Keratinocyte (primary cell): Measurements from ENCODE around the gene AOC1. TPM values are rescaled to one million over a fixed set of nuclear protein-coding genes. Genes with fewer than 3 reads are reported as not detected.

Experiments used
- DNase-seq: peaks from one replicate; pipeline ENCODE4 v3.0.0-alpha.2; 2011; ENCODE audit warnings: low read depth, missing footprints, low spot score
- FAIRE-seq: peaks from 2 replicates; lab custom pipeline; 2011; peaks lifted over from hg19 to GRCh38; lab: Jason Lieb, UNC
- H2AFZ ChIP-seq: 2 replicates; pipeline ENCODE4 v1.6.0; 2012; ENCODE audit warnings: low read length, control low read depth, inconsistent platforms; ENCODE audit not compliant: control insufficient read depth
- H3K27ac ChIP-seq: 2 replicates; pipeline ENCODE4 v1.5.1; 2011; ENCODE audit warnings: low read length; ENCODE audit not compliant: control insufficient read depth, insufficient read depth
- H3K27me3 ChIP-seq: 3 replicates; pipeline ENCODE4 v1.6.0; 2011; ENCODE audit warnings: low read length; ENCODE audit not compliant: control insufficient read depth, insufficient read depth; ENCODE audit errors: extremely low read depth
- H3K36me3 ChIP-seq, 2 experiments: 2 replicates in 1 of 2; 3 replicates in 1 of 2; pipeline ENCODE4 v1.5.1; 2011; ENCODE audit warnings: low read length in 2 of 2, mild to moderate bottlenecking in 1 of 2; ENCODE audit not compliant: control insufficient read depth in 2 of 2, insufficient read depth in 2 of 2; ENCODE audit errors: extremely low read depth in 1 of 2
- H3K4me1 ChIP-seq: 3 replicates; pipeline ENCODE4 v1.5.1; 2011; ENCODE audit warnings: low read length; ENCODE audit not compliant: control insufficient read depth, insufficient read depth; ENCODE audit errors: extremely low read depth
- H3K4me2 ChIP-seq: 3 replicates; pipeline ENCODE4 v1.6.0; 2011; ENCODE audit warnings: low read depth, low read length; ENCODE audit not compliant: control insufficient read depth, insufficient read depth; ENCODE audit errors: extremely low read depth
- H3K4me3 ChIP-seq, 3 experiments: fragments of 200-600 bp in 1 of 3; sonication (generic) in 1 of 3; 2 replicates in 2 of 3; 3 replicates in 1 of 3; pipeline ENCODE4 v1.5.1; 2011 to 2016; ENCODE audit warnings: low read length in 3 of 3, mild to moderate bottlenecking in 3 of 3, control low read depth in 2 of 3, inconsistent platforms in 1 of 3, low read depth in 1 of 3, mixed read lengths in 1 of 3, mixed run types in 1 of 3, moderate library complexity in 1 of 3; ENCODE audit not compliant: control insufficient read depth in 2 of 3, insufficient read depth in 2 of 3; ENCODE audit errors: extremely low read depth in 1 of 3
- H3K79me2 ChIP-seq: 2 replicates; pipeline ENCODE4 v1.6.0; 2012; ENCODE audit warnings: low read length; ENCODE audit not compliant: control insufficient read depth, insufficient read depth
- H3K9ac ChIP-seq: 3 replicates; pipeline ENCODE4 v1.6.0; 2011; ENCODE audit warnings: low read length; ENCODE audit not compliant: control insufficient read depth, insufficient read depth; ENCODE audit errors: extremely low read depth
- H3K9me1 ChIP-seq: 3 replicates; pipeline ENCODE4 v1.6.0; 2011; ENCODE audit warnings: low read length; ENCODE audit not compliant: control insufficient read depth, insufficient read depth; ENCODE audit errors: extremely low read depth
- H3K9me3 ChIP-seq: 2 replicates; pipeline ENCODE4 v1.5.1; 2012; ENCODE audit warnings: low read depth, low read length; ENCODE audit not compliant: control insufficient read depth
- H4K20me1 ChIP-seq: 3 replicates; pipeline ENCODE4 v1.6.0; 2011; ENCODE audit warnings: low read length; ENCODE audit not compliant: control insufficient read depth, insufficient read depth; ENCODE audit errors: extremely low read depth
- EZH2 ChIP-seq: IDR thresholded peaks from one replicate; pipeline ENCODE4 v1.6.1; 2012; ENCODE audit warnings: inconsistent platforms, mild to moderate bottlenecking, low read length, moderate library complexity
- dilution Hi-C: fragments of 300-500 bp; cut with MboI; formaldehyde crosslinking; loops from one replicate; pipeline ENCODE4 v1.7.0; 2020; ENCODE audit warnings: low sequenced_read_pairs; ENCODE audit not compliant: extremely low pct_ligation_motif_present
- polyA plus RNA-seq, 5 experiments: library from polyadenylated mRNA; depleted of rRNA in 3 of 5; stranded (reverse) in 3 of 5; stranded (forward) in 1 of 5; unstranded in 1 of 5; fragments of >200 nt; gene quantifications; 1 replicate in 1 of 5; 2 replicates in 3 of 5; 3 replicates in 1 of 5; pipeline versions ENCODE4 v1.2.1 to v1.2.3, GENCODE V29; 2011 to 2012; ENCODE audit warnings: missing spikeins in 2 of 5, low read depth in 1 of 5, low replicate concordance in 1 of 5
- TF ChIP-seq, protein P1 (sequence below), 3 experiments: IDR thresholded peaks in 1 of 3; conservative IDR thresholded peaks in 1 of 3; optimal IDR thresholded peaks in 1 of 3; 2 replicates in 2 of 3; 3 replicates in 1 of 3; pipeline versions ENCODE3 to v1.5.1; 2011; ENCODE audit warnings: low read length in 3 of 3, mild to moderate bottlenecking in 3 of 3, moderate library complexity in 2 of 3, control low read depth in 1 of 3, inconsistent platforms in 1 of 3; ENCODE audit not compliant: insufficient read depth in 2 of 3; ENCODE audit errors: extremely low read depth in 1 of 3

The AOC1 gene
- polyA plus RNA-seq, 1 donor (not counting 4 experiments of a cell fraction or from before 2014, with no cell fraction given): not detected

GRCh38 chr7:150824379-150825177, 27.7 kb upstream of the AOC1 start:
- DNase-seq (no peak), FAIRE-seq (no peak)
- Histone ChIP-seq H3K9me1 (no peaks in the 10 kb centered on the region), H3K9me3 (no peaks in the 10 kb centered on the region), H3K4me1 (no peaks in the 10 kb centered on the region), H3K27ac (no peak overlapping the region), H3K4me2 (no peak overlapping the region), H2AFZ (no peak overlapping the region), H3K36me3 (no peaks in the 10 kb centered on the region), H3K79me2 (no peaks in the 10 kb centered on the region), H4K20me1 (no peaks in the 10 kb centered on the region), H3K27me3 (peaks cover 4% of the 10 kb centered on the region), H3K4me3 (no peak overlapping the region), H3K9ac (no peak overlapping the region)
- no peak for TF ChIP-seq EZH2
- TF ChIP-seq, protein P1, sequence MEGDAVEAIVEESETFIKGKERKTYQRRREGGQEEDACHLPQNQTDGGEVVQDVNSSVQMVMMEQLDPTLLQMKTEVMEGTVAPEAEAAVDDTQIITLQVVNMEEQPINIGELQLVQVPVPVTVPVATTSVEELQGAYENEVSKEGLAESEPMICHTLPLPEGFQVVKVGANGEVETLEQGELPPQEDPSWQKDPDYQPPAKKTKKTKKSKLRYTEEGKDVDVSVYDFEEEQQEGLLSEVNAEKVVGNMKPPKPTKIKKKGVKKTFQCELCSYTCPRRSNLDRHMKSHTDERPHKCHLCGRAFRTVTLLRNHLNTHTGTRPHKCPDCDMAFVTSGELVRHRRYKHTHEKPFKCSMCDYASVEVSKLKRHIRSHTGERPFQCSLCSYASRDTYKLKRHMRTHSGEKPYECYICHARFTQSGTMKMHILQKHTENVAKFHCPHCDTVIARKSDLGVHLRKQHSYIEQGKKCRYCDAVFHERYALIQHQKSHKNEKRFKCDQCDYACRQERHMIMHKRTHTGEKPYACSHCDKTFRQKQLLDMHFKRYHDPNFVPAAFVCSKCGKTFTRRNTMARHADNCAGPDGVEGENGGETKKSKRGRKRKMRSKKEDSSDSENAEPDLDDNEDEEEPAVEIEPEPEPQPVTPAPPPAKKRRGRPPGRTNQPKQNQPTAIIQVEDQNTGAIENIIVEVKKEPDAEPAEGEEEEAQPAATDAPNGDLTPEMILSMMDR (optimal IDR thresholded peaks at IDR 0.05 in 1 of 3, IDR thresholded peaks at IDR 0.05 in 1 of 3, conservative IDR thresholded peaks at IDR 0.05 in 1 of 3; ENCODE audit: extremely low read depth in 1 of 3, insufficient read depth in 2 of 3, low read length in 3 of 3): no peak
- dilution Hi-C loops: no loop called here

DNA sequence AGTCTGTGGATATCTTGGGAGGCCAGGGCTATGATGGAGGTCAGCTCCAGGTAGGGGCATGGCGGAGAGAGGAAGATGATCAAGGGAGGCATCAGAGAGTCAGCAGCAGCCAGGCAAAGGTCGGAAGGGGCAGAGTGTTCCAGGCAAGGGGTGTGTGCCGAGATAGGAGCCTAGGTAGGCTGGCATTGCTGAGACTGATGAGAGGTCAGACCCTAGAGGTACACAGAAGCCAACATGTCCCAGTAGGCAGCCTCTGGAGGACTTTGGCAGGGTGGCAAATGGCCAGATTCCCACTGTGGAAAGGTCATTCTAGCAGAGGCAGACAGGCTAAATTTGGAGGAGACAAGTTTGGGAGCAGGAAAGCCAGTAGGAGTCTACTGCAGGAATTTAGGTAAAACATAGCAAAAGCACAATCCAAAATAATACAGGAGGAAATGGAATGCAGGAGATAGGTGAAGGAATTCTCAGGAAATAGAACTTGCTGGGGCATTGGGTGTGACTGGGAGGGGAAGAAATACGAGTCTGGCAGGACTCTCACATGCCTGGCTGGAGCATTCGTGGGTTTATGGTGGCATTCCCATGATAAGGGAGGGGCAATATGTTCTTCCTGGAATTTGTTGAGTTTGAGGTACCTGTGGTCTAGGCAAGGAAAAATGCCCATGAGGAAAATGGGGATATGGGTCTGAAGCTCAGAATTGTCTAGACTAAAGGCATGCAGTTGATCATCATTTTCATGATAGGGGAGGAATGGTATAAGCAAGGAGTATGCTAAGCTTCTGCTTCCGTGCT, 26.1 kb upstream of the AOC1 start:
- Histone ChIP-seq H3K9me1 (no peaks in the 10 kb centered on the region), H3K9me3 (no peaks in the 10 kb centered on the region), H3K36me3 (no peaks in the 10 kb centered on the region), H3K4me1 (no peaks in the 10 kb centered on the region), H3K4me3 (no peak overlapping the region), H2AFZ (no peak overlapping the region), H3K9ac (no peak overlapping the region), H3K27me3 (no peaks in the 10 kb centered on the region), H3K27ac (no peak overlapping the region), H3K4me2 (no peak overlapping the region), H3K79me2 (no peaks in the 10 kb centered on the region), H4K20me1 (no peaks in the 10 kb centered on the region)
- DNase-seq: no peak
- no peak for FAIRE-seq
- TF ChIP-seq EZH2: no peak
- TF ChIP-seq, protein P1 (optimal IDR thresholded peaks at IDR 0.05 in 1 of 3, IDR thresholded peaks at IDR 0.05 in 1 of 3, conservative IDR thresholded peaks at IDR 0.05 in 1 of 3; ENCODE audit: extremely low read depth in 1 of 3, insufficient read depth in 2 of 3, low read length in 3 of 3): no peak
- dilution Hi-C loops: no loop called here
